GF-D8 (cell line): Measurements from ENCODE around the gene MORN1.
A peak's percentile ranks its signal among the peaks of the same experiment; 100 is the strongest.

Source experiments
- DNase-seq: peaks from one replicate; lab custom pipeline; 2025; lab: John Stamatoyannopoulos, UW

MORN1 gene

DNA sequence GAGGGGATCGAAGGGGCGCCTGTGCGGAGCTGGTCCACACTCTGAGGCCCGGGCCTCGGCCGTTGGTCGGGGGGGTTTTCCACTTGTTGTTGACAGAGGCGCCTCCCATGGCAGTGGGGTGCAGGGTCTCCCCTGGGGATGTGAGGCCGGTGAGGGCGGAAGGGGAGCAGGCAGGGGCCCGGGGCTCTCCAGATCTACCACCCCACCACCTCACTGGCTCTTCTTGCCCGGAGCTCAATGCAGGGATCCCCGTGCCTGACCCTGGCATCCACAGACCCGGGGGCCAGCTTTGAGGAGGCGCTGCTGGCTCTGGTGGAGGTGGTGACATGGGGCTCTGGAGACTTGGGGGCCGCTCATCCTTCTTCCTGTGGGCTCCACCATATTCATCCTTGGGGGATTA, 28.1 kb upstream of the MORN1 start:
- no peak for DNase-seq

DNA sequence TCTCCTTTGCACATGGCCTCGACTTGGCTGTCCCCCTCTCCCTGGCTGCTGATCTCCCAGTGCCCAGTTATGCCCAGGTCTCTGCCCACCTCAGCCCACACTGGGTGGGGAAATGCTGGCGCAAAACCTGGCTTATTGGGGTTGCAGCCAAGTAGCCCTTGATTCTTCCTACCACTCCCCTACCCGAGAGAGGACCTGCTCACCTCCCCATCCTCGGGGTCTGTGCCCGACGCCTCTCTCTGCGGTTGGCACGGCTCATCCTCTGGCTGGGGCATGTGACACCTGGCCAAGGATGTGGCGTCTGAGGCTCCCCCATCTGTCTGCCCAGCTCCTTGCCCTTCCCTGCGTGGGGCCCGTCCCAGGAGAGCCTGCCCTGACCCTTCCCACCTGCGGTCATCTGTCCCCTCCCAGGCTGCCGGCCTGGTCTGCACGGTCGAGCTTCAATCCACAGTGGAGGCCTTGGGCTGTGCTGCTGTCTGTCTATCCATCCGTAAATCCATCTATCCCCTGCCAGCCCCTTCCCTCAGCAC, 27.5 kb upstream of the MORN1 start:
- DNase-seq, result no peak

DNA sequence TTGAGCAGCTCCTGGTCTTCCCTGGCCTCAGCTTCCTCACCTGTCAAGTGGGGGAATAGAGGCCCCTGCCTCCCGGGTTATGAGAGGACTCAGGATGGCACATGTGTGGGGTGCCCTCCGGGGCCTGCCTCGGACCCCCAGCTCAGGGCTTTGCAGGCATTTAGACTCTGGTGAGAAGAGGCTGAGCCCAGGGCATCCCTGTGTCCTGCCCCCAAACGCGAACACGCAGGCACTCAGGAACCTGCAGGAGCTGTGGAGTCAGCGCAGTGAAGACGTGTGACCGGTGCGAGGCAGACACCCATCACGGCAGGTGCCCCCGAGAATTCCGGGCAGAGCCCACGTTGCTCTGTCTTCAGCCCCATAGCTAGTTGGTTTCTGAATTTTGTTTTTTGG, 26.5 kb upstream of the MORN1 start:
- no peak for DNase-seq

DNA sequence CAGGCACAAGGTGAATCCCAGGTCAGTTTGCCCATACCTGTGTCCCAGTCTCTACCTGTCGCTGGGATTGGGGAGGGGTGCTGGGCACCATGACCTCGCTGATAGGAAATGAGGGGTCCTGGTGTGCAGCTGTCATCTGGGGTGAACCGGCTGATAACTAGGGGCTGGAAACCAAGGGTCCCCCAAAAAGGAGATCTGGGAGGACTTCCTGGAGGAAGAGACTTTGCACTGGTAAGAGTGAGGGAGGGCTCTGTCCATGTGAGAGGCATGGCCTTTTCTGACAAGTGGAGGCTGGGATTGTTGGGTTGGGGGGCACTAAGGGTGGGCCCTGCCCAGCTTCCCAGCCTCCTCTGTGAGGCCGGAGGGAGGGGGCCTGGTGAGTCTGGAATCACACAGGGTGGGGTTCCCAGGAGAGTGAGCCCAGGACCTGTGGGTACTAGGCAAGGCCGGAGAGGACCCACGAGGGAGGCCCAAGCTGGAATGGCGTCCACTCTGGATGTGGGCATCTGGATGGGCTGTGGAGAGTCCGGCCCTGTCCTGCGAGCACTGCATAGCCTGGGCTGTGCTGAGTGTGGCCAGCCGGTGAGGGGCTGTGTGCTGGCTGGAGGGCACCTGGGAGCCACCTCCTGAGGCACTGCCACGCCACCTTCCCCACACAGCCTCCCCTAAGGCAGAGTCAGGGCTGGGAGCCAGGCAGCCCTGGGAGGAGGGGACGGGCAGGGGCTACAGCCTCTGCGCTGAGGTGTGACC, 25.9 kb upstream of the MORN1 start:
- DNase-seq, result no peak

DNA sequence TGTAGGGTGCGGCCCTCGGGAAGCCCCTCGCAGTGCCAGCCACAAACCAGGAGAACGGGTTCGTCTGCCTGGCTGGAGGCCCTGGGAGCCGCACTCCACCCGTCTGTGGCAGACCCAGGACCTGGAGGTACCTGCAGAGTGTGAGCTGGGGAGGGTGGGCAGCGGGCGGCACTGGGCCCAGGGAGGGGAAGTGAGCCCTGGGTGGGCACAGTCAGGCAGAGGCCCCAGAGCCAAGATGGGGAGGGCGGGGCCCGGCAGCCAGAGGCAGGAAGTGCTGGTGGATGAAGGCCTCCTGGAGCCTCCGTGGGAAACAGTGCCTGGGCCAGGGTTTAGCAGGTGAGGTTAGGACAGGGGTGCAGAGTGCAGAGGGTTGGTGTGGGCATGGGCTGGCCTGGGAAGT, 25.0 kb upstream of the MORN1 start:
- no peak for DNase-seq

DNA sequence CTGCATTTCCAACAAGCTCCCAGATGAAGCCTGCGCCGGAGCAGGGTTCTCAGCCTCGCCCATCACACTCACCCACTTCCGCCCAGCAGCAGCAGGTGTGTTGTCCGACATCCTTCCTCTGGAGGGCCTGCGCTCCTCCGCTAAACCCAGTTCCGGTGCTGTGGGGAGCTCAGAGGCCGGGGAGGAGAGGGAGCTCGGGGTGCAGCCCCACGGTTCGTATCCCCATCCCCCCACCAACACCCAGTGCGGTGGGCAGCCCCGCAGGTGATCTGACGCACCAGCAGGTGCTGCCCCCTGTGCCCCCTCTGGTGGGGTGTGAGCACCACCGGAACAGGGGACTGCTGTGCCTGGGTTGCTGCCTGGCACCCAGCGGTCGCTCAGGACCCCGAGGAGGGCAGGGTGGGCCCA, 24.5 kb upstream of the MORN1 start:
- no peak for DNase-seq

DNA sequence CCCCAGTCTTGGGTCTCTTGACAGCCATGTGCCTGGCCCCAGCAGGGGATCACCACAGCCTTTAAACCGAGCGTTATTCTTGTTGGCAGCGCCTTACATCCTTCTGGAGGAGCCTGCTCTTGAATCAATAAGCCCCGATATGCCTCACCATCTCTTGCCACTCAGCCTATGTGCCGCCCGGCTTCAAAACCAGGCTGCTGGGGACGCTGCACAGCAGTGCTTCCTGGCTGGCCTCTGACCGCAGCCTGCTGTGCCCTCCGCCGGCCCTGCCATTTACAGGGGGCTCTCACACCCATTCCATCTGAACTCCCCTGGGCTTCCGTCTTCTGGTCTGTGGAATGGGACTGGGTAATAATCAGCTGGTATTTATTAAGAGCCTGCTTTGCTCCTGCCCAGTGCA, 24.0 kb upstream of the MORN1 start:
- DNase-seq, result no peak

DNA sequence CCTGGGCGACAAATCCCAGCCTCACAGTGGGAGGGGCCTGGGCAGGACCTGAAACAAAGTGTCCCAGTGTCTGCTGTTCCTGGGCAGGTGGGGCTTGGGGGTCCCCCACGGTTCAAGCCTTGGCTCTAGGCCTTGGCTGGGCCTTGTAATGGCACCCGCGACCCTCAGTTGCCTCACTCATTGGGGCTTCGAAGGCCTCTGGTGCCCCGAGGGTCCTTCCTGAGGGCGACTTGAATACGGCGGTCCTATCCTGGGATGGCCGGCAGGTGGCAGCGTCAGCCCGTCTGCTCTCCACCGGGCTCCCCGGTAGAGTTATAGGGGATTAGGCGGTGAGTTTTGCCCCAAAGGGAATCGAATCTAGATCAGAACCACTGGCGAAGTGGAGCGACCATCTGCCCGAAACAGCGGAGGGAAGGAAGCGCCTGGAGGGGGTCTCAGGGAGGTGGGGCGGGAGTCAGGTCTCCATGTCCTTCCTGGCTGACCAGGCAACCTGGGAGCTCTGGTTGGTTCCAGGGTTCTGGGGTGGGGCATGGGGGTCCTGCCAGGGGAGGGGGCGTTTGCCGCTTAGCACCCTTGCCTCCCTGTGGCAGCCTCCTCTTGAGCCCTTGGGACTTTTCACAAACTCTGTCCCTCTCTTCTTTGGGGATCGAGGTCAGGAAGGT, 23.1 kb upstream of the MORN1 start:
- DNase-seq, result peak; percentile 38

DNA sequence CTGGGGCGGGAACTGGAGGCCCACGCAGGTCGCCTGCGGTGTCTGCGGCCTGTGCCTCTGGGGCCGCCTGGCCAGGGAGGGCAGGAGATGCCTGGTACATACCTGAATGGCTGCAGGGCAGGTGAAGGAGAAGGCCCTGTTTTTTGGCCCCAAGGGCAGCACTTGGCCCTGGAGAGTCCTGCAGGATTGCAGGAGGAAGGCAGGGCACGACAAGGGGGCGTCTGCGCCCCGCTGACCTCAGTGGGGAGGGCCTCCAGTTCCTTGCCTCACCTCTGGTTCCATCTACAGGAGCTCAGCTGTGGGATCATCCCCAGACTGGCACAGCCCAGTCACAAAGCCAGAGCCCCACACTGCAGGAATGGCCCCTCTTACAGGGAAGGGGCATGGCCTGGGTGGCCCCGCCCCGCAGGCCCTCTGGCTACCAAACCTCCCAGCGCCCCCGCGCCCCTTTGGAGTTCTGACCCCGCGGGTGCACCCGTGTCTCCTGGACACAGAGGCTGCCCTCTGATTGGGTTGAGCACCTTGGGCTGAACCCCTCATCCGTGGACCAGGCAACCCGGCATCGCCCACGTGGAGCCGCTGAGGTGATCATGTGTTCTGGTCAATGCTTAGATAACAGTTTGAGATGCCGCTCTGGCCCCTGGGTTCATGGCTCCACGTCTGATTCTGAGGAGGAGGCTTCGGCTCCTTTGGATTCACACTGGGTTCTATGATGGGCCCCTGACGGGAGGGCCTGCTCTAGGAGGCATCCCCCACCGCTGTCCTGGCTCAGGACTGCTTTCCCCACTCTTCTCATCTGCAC, 22.3 kb upstream of the MORN1 start:
- no peak for DNase-seq

DNA sequence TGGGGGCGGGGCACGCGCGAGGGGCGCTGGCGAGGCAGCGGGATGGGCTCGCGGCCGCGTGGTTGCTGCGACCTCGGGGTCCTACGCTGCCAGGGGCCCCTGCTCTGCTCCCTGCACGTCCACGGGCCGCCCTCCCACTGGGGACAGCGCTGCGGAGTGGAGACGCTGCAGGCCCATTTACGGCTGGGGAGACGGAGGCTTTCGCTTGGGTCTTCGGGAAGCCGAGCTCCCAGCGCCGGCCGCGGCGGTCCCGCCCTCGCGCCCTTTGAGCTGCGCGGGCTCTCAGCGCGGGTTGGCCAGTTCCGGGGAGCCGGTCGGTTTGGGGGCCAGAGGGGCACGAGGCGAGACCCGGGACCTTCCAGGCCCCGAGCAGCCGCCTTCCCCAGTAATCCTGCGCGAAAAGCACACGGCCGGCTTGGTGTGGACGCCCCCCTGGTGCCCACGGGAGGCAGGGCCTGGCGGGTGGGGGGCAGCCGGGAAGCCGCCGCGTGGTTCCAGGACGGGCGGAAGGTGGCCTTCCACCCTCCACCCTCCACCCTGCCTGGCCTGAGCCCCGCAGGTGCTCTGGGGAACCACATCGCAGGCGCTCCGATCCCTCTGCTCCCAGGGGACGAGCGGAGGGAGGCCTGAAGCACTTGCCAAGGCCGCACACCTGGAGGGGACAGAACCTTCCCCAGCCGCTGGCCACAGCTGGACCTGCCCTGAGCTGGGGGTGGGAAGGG, 21.6 kb upstream of the MORN1 start:
- DNase-seq, result no peak

DNA sequence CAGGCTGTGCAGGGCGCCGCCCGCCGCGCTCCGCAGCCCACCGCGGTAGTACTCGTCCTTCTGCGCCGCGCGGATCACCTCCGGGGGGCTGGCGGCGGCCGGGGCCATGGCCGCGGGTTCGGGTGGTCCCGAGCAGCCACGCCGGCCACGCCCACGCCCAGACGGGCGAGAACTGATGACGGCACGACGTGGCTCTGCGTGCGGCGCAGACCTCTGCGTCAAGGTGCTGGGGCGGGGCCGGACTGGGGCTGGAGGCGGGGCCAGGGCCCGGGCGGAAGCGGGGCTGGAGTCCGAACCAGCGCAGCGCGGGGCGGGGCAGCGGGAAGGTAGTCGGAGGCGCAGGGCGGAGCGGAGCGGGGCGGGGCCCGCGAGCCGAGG, 21.0 kb upstream of the MORN1 start, which contains the start of gene PEX10:
TSS of gene PEX10 (minus strand) at position 170 of the 378 bp plus-strand sequence. CDS start at position 108, 62 bp downstream.
- DNase-seq, result peak; percentile 83

DNA sequence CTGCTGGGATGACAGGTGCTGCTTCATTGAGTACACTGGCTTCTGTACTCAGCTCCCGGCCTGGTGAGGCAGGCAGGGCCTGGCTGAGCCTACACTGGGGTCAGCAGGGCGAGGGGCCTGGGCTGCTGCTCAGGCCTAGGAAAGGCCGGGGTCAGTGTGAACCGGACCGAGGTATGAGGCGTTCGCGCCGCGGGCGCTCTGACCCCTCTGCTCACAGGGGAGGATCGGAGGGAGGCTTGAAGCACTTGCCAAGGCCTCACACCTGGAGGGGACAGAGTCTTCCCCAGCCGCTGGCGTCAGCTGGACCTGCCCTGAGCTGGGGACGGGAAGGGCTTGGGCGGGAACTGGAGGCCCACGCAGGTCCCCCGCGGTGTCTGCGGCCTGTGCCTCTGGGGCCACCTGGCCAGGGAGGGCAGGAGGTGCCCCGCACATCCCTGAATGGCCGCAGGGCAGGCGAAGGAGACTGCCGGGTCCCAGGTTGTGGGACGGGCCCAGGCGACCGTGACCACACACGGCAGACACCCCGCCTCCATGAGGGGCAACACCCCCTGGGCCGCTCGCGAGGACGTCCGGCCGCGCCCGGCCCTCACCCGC, 20.5 kb upstream of the MORN1 start:
- DNase-seq, result no peak

DNA sequence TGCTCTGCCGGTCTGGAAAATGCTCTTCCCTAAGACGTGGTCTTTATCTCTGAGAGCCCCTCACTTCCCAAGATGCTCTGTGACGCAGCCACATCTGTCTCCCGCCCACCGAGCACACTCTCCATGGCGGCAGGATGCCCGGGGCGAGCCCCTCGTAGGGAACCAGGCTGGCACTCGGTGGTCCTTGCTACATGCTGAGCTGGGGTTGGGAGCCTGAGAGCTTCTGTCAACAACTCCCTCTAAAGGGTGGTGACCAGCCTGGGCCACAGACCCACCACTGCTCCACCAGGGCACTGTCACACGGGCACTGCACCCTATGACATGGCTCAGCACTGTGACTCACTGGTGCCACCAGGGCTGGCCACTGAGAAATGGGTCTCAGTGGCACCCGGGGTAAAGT, 18.4 kb upstream of the MORN1 start:
- no peak for DNase-seq

DNA sequence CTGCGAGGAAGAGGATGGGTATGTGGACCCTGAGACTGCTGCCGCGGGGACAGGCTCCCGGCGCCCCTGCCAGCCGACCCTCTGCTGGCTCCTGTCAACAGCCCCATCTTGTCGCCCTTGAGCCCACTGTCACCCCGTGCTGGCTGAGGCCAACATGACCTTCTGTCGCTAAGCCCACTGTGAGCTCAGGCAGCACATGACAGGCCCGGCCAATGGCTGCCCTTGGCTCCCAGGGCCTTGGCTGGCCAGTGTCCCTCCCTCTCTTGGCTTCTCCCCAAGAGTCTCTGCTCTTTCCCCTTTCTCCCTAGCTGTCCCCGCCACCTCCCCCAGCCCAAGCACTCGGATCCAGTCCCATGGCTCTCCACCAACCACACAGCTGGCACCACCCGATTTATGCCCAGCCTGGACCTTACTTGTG, 17.5 kb upstream of the MORN1 start:
- DNase-seq, result no peak

DNA sequence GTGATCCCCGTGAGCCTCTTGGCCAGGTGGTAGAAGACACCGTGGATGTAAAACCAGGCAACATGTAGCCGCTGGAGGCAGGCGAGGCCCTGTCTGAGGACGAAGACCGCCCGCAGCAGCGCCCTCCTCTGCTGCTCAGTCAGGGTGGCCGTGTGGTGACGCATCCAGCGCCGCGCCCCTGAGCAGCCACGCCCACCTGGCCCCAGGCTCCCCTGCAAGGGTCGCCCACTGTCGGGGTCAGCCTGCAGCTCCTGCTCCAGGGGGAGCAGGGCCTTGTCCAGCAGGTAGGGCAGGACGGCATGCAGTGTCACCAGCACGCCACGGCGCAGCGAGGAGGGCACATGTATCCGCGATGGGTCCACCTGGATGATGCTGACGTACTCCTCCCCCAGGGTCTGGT, 17.1 kb upstream of the MORN1 start:
- DNase-seq, result no peak

DNA sequence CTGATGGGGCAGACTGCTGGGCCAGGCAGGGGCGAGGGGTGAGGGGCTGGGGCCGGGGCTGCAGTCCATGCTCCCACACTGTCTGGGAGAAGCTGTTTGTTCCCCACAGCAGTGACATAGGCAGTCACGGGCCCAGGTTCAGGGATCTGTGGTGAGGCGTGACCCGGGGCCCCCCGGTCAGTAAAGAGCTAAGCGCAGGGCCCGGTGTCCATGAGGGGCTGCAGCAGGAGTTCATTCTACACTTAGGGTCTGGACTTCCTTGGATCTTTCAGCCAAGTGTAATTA, 16.6 kb upstream of the MORN1 start:
- DNase-seq, result no peak

DNA sequence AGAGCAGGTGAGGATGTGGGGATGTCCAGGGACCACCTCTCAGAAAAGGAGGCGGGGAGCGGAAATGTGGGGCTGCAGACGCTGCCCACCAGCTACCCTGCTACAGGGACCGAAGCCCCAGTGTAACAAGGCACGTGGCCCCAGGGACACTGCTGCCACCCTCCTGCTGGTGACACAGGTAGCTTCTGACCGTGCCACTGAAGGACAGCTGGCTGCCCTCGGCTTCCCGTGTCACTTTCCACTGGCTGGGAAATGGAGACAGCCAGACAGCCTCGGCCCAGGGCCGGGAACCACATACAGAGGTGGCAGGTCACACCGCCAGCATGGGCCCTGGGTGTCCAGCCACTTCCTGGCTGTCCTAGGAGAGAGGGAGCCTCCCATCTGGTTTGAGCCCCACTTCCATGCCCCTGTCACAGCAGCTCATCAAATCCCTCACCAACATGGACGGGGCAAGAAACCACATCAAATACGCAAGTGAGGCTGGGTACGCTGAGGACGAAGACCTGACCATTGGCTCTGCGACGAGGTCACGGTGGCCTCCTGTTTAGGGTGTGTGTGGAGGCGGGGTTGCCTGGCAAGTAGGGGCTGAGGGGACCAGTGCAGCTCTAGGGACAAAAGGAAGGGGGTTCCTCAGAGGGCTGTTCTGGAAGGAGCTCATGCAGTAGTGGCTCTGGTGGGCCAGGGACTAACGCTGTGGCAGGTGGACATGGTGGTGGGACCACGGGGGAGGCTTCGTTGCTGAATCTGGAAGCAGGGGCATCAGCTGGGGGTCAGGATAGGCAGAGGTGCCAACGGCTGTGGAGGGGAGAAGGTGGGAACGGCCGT, 16.0 kb upstream of the MORN1 start:
- no peak for DNase-seq

DNA sequence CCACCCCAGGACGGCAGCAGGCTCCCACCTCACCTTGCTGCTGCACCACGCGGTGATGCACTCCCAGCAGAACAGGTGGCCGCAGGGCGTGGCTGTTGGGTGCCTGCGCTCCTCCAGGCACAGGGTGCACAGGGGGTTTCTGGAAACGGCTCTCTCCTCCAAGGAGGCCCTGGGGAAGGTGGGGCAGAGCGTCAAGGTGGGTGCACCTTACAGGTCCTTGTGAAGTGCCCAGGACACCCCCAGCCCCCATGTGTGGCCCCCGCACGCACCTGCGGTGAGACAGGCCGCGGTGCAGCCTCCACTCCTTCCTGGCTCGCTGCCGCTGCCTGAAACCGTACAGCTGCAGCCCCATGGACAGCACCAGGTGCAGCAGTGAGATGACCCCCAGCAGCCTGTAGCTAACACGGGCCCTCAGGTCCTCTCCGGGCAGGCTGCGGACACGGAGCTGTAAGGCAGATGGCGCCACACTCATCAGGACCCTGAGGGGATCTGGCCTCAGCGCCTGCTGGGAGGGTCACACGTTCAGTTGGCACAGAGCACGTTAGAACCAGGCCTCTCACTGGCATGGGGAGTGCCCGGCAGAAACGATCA, 15.2 kb upstream of the MORN1 start:
- DNase-seq, result no peak

DNA sequence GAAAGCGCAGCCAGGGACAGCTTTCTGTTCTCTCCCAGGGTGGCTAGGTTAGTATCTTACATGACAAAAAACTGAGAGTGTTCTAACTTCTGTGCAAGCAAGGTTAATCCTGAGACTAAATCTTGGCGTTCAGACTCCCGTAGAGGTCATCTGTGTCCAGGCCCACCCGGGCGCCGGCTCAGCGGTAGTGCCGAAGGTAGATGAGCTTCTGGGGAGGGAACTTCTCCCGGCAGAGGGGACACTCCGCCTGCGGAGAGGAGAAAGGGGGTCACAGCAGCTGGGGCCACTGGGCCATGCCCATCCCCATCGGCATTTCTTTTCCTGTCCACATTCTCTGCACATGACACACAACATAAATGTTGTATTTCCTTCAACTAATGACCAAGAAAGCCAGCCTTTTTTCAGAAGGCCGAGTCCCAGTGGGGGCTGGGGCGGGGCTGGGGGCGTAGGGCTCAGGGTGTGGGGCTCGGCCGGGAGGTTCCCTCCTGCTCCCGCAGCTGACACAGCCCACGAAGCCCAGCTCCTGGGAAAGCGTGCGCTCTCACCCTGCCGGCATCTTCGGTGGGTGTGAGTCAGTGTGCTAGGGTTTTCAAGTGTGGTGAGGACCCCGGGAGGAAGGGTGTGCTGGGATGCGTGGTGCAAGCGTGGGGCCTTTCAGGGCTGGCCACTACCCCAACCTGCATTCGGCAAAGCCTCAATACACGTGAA, 14.4 kb upstream of the MORN1 start:
- no peak for DNase-seq
